Omental fat pad (tissue), 4 donors: ENCODE measurements around the gene SLC2A2. TPM values are rescaled to one million over a fixed set of nuclear protein-coding genes. Genes with fewer than 3 reads are reported as not detected.

Source experiments
- ATAC-seq: fragments of 150-250 bp; one replicate; pipeline ENCODE4 v1.9.1; 2016; ENCODE audit warnings: mild to moderate bottlenecking, moderate library complexity; ENCODE audit not compliant: low FRiP score
- DNase-seq: peaks from one replicate; pipeline ENCODE4 v3.0.0-alpha.2; 2019; ENCODE audit warnings: low spot score
- small RNA-seq: library from RNA; depleted of rRNA; stranded (forward); fragments of <200 nt; gene quantifications from one replicate; pipeline ENCODE3, GENCODE V24; 2016
- total RNA-seq, 4 donors: library from RNA; depleted of rRNA; stranded (reverse); fragments of >200 nt; gene quantifications; one replicate each; pipeline ENCODE4 v1.1.0, GENCODE V29; 2016
- TF ChIP-seq, protein P1 (sequence below), 3 donors: fragments of 450-650 bp; IDR thresholded peaks; one replicate each; pipeline ENCODE4 v1.5.1; 2016 to 2017; ENCODE audit warnings: antibody characterized with exemption in 3 of 3, mild to moderate bottlenecking in 3 of 3, moderate library complexity in 2 of 3

Gene SLC2A2
- total RNA-seq, 4 donors from 2014 or later, result not detected

DNA sequence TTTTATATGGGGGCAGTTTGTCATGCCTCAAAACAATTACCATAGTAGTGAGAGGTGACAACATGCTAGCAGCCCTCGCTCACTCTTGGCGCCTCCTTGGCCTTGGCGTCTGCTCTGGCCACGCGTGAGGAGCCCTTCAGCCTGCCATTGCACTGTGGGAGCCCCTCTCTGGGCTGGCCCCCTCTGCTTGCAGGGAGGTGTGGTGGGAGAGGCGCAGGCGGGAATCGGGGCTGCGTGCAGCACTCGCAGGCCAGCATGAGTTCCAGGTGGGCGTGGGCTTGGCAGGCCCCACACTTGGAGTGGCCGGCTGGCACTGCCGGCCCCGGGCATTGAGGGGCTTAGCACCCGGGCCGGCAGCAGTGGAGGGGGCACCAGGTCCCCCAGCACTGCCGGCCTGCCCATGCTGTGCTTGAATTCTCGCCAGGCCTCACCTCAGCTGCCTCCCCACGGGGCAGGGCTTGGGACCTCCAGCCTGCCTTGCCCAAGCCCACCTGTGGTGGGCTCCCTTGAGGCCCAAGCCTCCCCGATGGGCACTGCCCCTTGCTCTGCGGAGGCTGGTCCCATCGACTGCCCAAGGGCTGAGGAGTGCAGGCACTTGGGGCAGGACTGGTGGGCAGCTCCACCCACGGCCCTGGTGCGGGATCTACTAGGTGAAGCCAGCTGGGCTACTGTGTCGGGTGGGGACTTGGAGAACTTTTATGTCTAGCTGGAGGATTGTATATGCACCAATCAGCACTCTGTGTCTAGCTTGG lies 79.3 kb downstream of the SLC2A2 start:
- no peak for ATAC-seq
- TF ChIP-seq, protein P1, sequence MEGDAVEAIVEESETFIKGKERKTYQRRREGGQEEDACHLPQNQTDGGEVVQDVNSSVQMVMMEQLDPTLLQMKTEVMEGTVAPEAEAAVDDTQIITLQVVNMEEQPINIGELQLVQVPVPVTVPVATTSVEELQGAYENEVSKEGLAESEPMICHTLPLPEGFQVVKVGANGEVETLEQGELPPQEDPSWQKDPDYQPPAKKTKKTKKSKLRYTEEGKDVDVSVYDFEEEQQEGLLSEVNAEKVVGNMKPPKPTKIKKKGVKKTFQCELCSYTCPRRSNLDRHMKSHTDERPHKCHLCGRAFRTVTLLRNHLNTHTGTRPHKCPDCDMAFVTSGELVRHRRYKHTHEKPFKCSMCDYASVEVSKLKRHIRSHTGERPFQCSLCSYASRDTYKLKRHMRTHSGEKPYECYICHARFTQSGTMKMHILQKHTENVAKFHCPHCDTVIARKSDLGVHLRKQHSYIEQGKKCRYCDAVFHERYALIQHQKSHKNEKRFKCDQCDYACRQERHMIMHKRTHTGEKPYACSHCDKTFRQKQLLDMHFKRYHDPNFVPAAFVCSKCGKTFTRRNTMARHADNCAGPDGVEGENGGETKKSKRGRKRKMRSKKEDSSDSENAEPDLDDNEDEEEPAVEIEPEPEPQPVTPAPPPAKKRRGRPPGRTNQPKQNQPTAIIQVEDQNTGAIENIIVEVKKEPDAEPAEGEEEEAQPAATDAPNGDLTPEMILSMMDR (IDR thresholded peaks at IDR 0.05), result no peak

More for the DNA sequence above, 79.3 kb downstream of the SLC2A2 start:
- no peak for DNase-seq

Small RNA genes within 50 kb of the gene (small RNA-seq; reads per million reads assigned to genes)
- gene RNU1-70P, result not detected

Other genes starting within 250 kb of the SLC2A2 start
- 100 to 1,000 TPM in 1 of 4 donors, 10 to 100 TPM in 3; 84.2 to 108 (median 98.3) TPM for gene RPL22L1, start 156.5 kb downstream of the SLC2A2 start, total RNA-seq
- gene EIF5A2, start 118.1 kb downstream of the SLC2A2 start, total RNA-seq, result 10 to 100 TPM in 1 of 4 donors, 1 to 10 TPM in 3; 4.3 to 10.4 (median 7.8) TPM